OCI-LY7 (cell line): ENCODE data around the gene DOCK4.

Source experiments
- EZH2phosphoT487 ChIP-seq: fragments of 200-600 bp; sonication (generic); IDR thresholded peaks from 2 replicates; pipeline ENCODE4 v1.6.1; 2018; ENCODE audit warnings: low read depth, borderline replicate concordance, mild to moderate bottlenecking, mixed run types, antibody characterized with exemption, low read length, moderate library complexity, mixed read lengths
- TF ChIP-seq, protein P1 (sequence below): fragments of 200-600 bp; sonication (generic); conservative IDR thresholded peaks from 2 replicates; pipeline ENCODE4 v1.5.1; 2014; ENCODE audit warnings: mild to moderate bottlenecking, antibody characterized with exemption, low read length, moderate library complexity, mixed read lengths

DNA sequence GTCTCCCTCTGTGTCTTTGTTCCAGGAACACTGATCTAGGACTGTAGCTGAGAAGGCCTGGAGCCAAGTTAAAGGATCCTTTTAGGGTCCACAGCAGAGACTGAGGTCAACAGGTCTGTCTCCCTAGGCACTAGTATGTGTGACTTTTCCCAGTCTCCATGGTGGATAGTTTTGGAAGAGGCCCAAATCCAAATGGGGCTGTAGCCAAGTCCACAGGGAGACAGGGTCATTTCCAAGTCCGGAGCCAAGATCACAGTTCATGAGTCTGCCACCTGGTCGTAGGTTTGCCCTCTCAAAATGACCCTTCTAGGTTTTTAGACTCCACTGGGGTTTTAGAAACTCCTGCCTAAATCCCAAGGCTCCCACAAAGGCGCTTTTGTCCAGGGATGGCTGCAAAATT is 17.1 kb upstream of the DOCK4 start:
- TF ChIP-seq, protein P1, sequence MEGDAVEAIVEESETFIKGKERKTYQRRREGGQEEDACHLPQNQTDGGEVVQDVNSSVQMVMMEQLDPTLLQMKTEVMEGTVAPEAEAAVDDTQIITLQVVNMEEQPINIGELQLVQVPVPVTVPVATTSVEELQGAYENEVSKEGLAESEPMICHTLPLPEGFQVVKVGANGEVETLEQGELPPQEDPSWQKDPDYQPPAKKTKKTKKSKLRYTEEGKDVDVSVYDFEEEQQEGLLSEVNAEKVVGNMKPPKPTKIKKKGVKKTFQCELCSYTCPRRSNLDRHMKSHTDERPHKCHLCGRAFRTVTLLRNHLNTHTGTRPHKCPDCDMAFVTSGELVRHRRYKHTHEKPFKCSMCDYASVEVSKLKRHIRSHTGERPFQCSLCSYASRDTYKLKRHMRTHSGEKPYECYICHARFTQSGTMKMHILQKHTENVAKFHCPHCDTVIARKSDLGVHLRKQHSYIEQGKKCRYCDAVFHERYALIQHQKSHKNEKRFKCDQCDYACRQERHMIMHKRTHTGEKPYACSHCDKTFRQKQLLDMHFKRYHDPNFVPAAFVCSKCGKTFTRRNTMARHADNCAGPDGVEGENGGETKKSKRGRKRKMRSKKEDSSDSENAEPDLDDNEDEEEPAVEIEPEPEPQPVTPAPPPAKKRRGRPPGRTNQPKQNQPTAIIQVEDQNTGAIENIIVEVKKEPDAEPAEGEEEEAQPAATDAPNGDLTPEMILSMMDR = no peak
- TF ChIP-seq EZH2phosphoT487 = no peak
